ENCODE results near the gene THAP7.

Gene THAP7

DNA sequence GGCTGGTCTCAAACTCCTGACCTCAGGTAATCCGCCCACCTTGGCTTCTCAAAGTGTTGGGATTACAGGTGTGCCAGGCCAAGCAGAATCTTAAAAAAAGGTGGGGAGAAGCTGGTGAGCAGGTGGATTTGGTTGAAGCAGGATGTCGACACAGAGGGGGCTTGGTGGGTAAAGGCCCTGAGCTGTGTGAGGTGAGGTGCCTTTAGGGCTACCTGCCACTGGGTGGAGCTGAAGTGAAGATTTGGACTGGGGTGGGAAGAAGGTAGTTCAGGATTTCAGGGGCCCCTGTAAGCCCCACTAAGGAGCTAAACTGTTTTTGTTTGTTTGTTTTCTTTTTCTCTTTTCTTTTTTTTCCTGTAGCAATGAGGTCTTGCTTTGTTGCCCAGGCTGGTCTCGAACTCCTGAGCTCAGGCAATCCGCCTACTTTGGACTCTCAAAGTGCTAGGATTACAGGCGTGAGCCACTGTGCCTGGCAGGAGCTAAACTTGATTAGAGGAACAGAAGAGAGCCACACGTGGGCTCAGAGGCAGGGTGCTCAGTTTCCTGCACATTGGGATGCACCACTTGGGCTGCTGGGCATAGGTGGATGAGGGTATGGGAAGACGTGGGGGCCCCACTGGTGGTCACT is 19.0 kb upstream of the THAP7 start:
- TF ChIP-seq CTCF (conservative IDR thresholded peaks at IDR 0.05) = peak; percentile 43; the same call in 1 of the 2 replicates
- no peak overlapping the region for H3K27ac ChIP-seq

GRCh38 chr22:21018314-21018713 is 16.4 kb upstream of the THAP7 start:
- no peak for TF ChIP-seq CTCF (conservative IDR thresholded peaks at IDR 0.05)
- no peak overlapping the region for H3K27ac ChIP-seq

GRCh38 chr22:21016644-21017420 is 14.9 kb upstream of the THAP7 start:
- no peak overlapping the region for H3K27ac ChIP-seq
- no peak for TF ChIP-seq CTCF (conservative IDR thresholded peaks at IDR 0.05)

DNA sequence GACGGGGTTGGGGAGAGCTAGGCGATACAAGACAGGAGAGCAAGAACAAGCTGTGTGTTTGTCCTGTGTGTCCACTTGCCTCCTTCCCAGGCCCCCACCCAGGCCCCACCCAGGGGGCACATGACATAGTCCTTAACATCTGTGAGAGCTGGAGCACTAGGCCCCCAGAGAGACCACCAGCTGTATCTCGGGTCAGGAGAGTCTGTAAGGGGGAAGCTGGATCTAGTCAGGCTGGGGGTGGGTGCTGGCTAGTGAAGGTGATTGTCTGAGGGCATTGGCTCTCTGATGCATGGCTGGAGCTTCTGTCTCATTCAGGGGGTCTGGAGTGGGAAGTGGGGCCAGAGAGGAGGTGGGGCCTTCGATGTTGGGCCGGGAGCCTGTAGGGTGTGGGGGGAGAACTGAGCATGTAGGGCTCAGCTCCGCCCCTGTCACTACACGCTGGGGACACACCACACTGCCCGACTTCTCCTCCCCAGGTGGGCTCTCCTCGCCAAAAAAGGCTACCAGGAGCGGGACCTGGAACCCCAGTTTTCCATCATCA is 13.6 kb upstream of the THAP7 start:
- H3K27ac ChIP-seq = no peak overlapping the region

GRCh38 chr22:21014726-21015465 is 13.0 kb upstream of the THAP7 start, which contains the start of gene P2RX6:
Gene P2RX6, plus strand, starts transcription at chr22:21015165. Its CDS starts 10 bp downstream, at chr22:21015175.
- TF ChIP-seq CTCF (conservative IDR thresholded peaks at IDR 0.05) = no peak
- H3K27ac ChIP-seq = peak within 1 kb of the TSS; percentile 27; the same call in 1 of the 2 replicates

More for the DNA sequence above, 13.6 kb upstream of the THAP7 start:
- no peak for TF ChIP-seq CTCF (conservative IDR thresholded peaks at IDR 0.05)

GRCh38 chr22:21014202-21014725 is 12.3 kb upstream of the THAP7 start:
- no peak for TF ChIP-seq CTCF (conservative IDR thresholded peaks at IDR 0.05)
- H3K27ac ChIP-seq = peak overlapping the region; percentile 27; the same call in 1 of the 2 replicates
